ENCODE results near the gene PDZRN3.

PDZRN3 gene

GRCh38 chr3:73626106-73626505, 1.4 kb upstream of the PDZRN3 start:
- no peak for DNase-seq (ENCODE audit: low read depth)
- H3K4me3 ChIP-seq (ENCODE audit: control insufficient read depth, low read depth, low read length), result no peak overlapping the region
- TF ChIP-seq CTCF (IDR thresholded peaks at IDR 0.05; ENCODE audit: control insufficient read depth, insufficient read depth, low read depth, low read length, missing control alignments), result no peak

GRCh38 chr3:73624017-73624820, 522 bp downstream of the PDZRN3 start:
- no peak for TF ChIP-seq CTCF (IDR thresholded peaks at IDR 0.05; ENCODE audit: control insufficient read depth, insufficient read depth, low read depth, low read length, missing control alignments)
- DNase-seq (ENCODE audit: low read depth), result no peak
- H3K4me3 ChIP-seq (ENCODE audit: control insufficient read depth, low read depth, low read length), result peak overlapping the region; percentile 66

- no peak for DNase-seq (ENCODE audit: low read depth)
- no peak for TF ChIP-seq CTCF (IDR thresholded peaks at IDR 0.05; ENCODE audit: control insufficient read depth, insufficient read depth, low read depth, low read length, missing control alignments)
- peak overlapping the region; percentile 66 for H3K4me3 ChIP-seq (ENCODE audit: control insufficient read depth, low read depth, low read length)
Measured at GRCh38 chr3:73623346-73623745, 1.4 kb downstream of the PDZRN3 start.

GRCh38 chr3:73622091-73622805, 2.5 kb downstream of the PDZRN3 start:
- peak overlapping the region; percentile 66 for H3K4me3 ChIP-seq (ENCODE audit: control insufficient read depth, low read depth, low read length)
- no peak for DNase-seq (ENCODE audit: low read depth)

GRCh38 chr3:73621388-73621787, 3.4 kb downstream of the PDZRN3 start:
- H3K4me3 ChIP-seq (ENCODE audit: control insufficient read depth, low read depth, low read length), result peak overlapping the region; percentile 31
- DNase-seq (ENCODE audit: low read depth), result no peak
- TF ChIP-seq CTCF (IDR thresholded peaks at IDR 0.05; ENCODE audit: control insufficient read depth, insufficient read depth, low read depth, low read length, missing control alignments), result no peak

More at GRCh38 chr3:73622091-73622805, 2.5 kb downstream of the PDZRN3 start:
- no peak for TF ChIP-seq CTCF (IDR thresholded peaks at IDR 0.05; ENCODE audit: control insufficient read depth, insufficient read depth, low read depth, low read length, missing control alignments)

- DNase-seq (ENCODE audit: low read depth), result no peak
- H3K4me3 ChIP-seq (ENCODE audit: control insufficient read depth, low read depth, low read length), result no peak overlapping the region
- TF ChIP-seq CTCF (IDR thresholded peaks at IDR 0.05; ENCODE audit: control insufficient read depth, insufficient read depth, low read depth, low read length, missing control alignments), result no peak
Measured at GRCh38 chr3:73618461-73618860, 6.3 kb downstream of the PDZRN3 start.
